IgD-negative memory B cell (primary cell): ENCODE results near the gene PRAME. TPM values are rescaled to one million over a fixed set of nuclear protein-coding genes. Genes with fewer than 3 reads are reported as not detected.
A peak's percentile ranks its signal among the peaks of the same experiment; 100 is the strongest.
"Not testable (repeated sequence)": the region's sequence is repeated elsewhere in the genome, so short reads cannot be mapped to it uniquely, and the experiment has no call there.

Experiments used
- H3K27ac Mint-ChIP-seq, 3 donors: one replicate each; pipeline ENCODE4 v1.8.0; 2020 to 2022; ENCODE audit warnings: mild to moderate bottlenecking in 3 of 3, mixed read lengths in 3 of 3, moderate library complexity in 1 of 3
- H3K27me3 Mint-ChIP-seq: one replicate; pipeline ENCODE4 v1.8.0; 2021; ENCODE audit warnings: mixed read lengths
- H3K36me3 Mint-ChIP-seq: one replicate; pipeline ENCODE4 v1.8.0; 2020; ENCODE audit warnings: mild to moderate bottlenecking, mixed read lengths
- H3K4me1 Mint-ChIP-seq, 3 donors: one replicate each; pipeline ENCODE4 v1.8.0; 2020 to 2022; ENCODE audit warnings: mixed read lengths in 3 of 3, mild to moderate bottlenecking in 1 of 3
- H3K4me3 Mint-ChIP-seq, 4 donors: one replicate each; pipeline ENCODE4 v1.8.0; 2020 to 2022; ENCODE audit warnings: mild to moderate bottlenecking in 4 of 4, mixed read lengths in 4 of 4, moderate library complexity in 3 of 4
- H3K9me3 Mint-ChIP-seq, 3 donors: one replicate each; pipeline ENCODE4 v1.8.0; 2020 to 2021; ENCODE audit warnings: mixed read lengths in 3 of 3, mild to moderate bottlenecking in 1 of 3
- polyA plus RNA-seq: library from polyadenylated mRNA; unstranded; fragments of 300-500 nt; fragmentation: Illumina TruSeq; gene quantifications from one replicate; pipeline ENCODE4 v1.2.3, GENCODE V29; 2021

The PRAME gene
- polyA plus RNA-seq, 1 donor from 2014 or later = not detected

- Mint-ChIP-seq H3K36me3 (no peaks in the 10 kb centered on the region), H3K4me1 (peaks cover 7 to 24% (median 20%) of the 10 kb centered on the region in 3 donors), H3K27ac (no peak overlapping the region), H3K9me3 (no peaks in the 10 kb centered on the region), H3K4me3 (no peak overlapping the region), H3K27me3 (no peaks in the 10 kb centered on the region)
Measured at GRCh38 chr22:22590136-22590891, 31.2 kb upstream of the PRAME start.

- Mint-ChIP-seq H3K27me3 (peaks cover 5% of the 10 kb centered on the region), H3K4me1 (peaks cover 3 to 19% (median 14%) of the 10 kb centered on the region in 3 donors), H3K36me3 (no peaks in the 10 kb centered on the region), H3K4me3 (peak overlapping the region in 1 of 4 donors; percentile 22), H3K9me3 (no peaks in the 10 kb centered on the region), H3K27ac (no peak overlapping the region)
Measured at GRCh38 chr22:22588485-22589164, 29.6 kb upstream of the PRAME start.

GRCh38 chr22:22587577-22588188 lies 28.6 kb upstream of the PRAME start:
- Mint-ChIP-seq H3K4me3 (no peak overlapping the region), H3K27me3 (peaks cover 5% of the 10 kb centered on the region), H3K9me3 (no peaks in the 10 kb centered on the region), H3K27ac (no peak overlapping the region), H3K36me3 (no peaks in the 10 kb centered on the region), H3K4me1 (peaks cover 6 to 19% (median 14%) of the 10 kb centered on the region in 3 donors)

GRCh38 chr22:22584722-22585121 lies 25.7 kb upstream of the PRAME start:
- Mint-ChIP-seq H3K9me3 (no peaks in the 10 kb centered on the region), H3K27ac (no peak overlapping the region), H3K4me3 (no peak overlapping the region), H3K4me1 (peaks cover 6 to 19% (median 18%) of the 10 kb centered on the region in 3 donors), H3K27me3 (peaks cover 5% of the 10 kb centered on the region), H3K36me3 (no peaks in the 10 kb centered on the region)

- no peaks in the 10 kb centered on the region for H3K9me3 Mint-ChIP-seq
- H3K36me3 Mint-ChIP-seq = no peaks in the 10 kb centered on the region
- no peak overlapping the region for H3K4me3 Mint-ChIP-seq
- peaks cover 5% of the 10 kb centered on the region for H3K27me3 Mint-ChIP-seq
- peaks cover 6 to 11% (median 11%) of the 10 kb centered on the region in 3 donors for H3K4me1 Mint-ChIP-seq
- no peak overlapping the region for H3K27ac Mint-ChIP-seq
Measured at GRCh38 chr22:22583030-22583429, 24.0 kb upstream of the PRAME start.

GRCh38 chr22:22581524-22581923 lies 22.5 kb upstream of the PRAME start:
- H3K9me3 Mint-ChIP-seq, H3K27me3 Mint-ChIP-seq, H3K36me3 Mint-ChIP-seq, H3K4me1 Mint-ChIP-seq, H3K27ac Mint-ChIP-seq, H3K4me3 Mint-ChIP-seq: not testable (repeated sequence)

GRCh38 chr22:22579869-22580604 lies 21.0 kb upstream of the PRAME start:
- Mint-ChIP-seq H3K4me1 (peaks cover 0 to 4% (median 3%) of the 10 kb centered on the region in 3 donors), H3K27ac (no peak overlapping the region), H3K4me3 (peak overlapping the region in 1 of 4 donors; percentile 39), H3K27me3 (peaks cover 3% of the 10 kb centered on the region), H3K9me3 (no peaks in the 10 kb centered on the region), H3K36me3 (no peaks in the 10 kb centered on the region)

GRCh38 chr22:22578702-22579424 lies 19.8 kb upstream of the PRAME start:
- Mint-ChIP-seq H3K36me3 (no peaks in the 10 kb centered on the region), H3K4me3 (no peak overlapping the region), H3K4me1 (peaks cover 0 to 4% (median 3%) of the 10 kb centered on the region in 3 donors), H3K27me3 (no peaks in the 10 kb centered on the region), H3K27ac (no peak overlapping the region), H3K9me3 (no peaks in the 10 kb centered on the region)

GRCh38 chr22:22576989-22577427 lies 17.9 kb upstream of the PRAME start:
- no peaks in the 10 kb centered on the region for H3K27me3 Mint-ChIP-seq
- no peak overlapping the region for H3K4me3 Mint-ChIP-seq
- no peaks in the 10 kb centered on the region for H3K36me3 Mint-ChIP-seq
- no peaks in the 10 kb centered on the region for H3K9me3 Mint-ChIP-seq
- peaks cover 0 to 4% (median 0%) of the 10 kb centered on the region in 3 donors for H3K4me1 Mint-ChIP-seq
- H3K27ac Mint-ChIP-seq = no peak overlapping the region

- Mint-ChIP-seq H3K9me3 (no peaks in the 10 kb centered on the region), H3K27ac (no peak overlapping the region), H3K4me3 (no peak overlapping the region), H3K36me3 (no peaks in the 10 kb centered on the region), H3K27me3 (no peaks in the 10 kb centered on the region), H3K4me1 (peaks cover 0 to 4% (median 0%) of the 10 kb centered on the region in 3 donors)
Measured at GRCh38 chr22:22576244-22576988, 17.4 kb upstream of the PRAME start.

GRCh38 chr22:22574361-22574760 lies 15.3 kb upstream of the PRAME start:
- Mint-ChIP-seq H3K27me3 (peaks cover 10% of the 10 kb centered on the region), H3K27ac (no peak overlapping the region), H3K4me3 (no peak overlapping the region), H3K4me1 (no peaks in the 10 kb centered on the region), H3K9me3 (no peaks in the 10 kb centered on the region), H3K36me3 (no peaks in the 10 kb centered on the region)

- Mint-ChIP-seq H3K9me3 (no peaks in the 10 kb centered on the region), H3K4me1 (no peaks in the 10 kb centered on the region), H3K27ac (no peak overlapping the region), H3K4me3 (no peak overlapping the region), H3K27me3 (peaks cover 16% of the 10 kb centered on the region), H3K36me3 (peaks cover 1% of the 10 kb centered on the region)
Measured at GRCh38 chr22:22573047-22573889, 14.2 kb upstream of the PRAME start.

- H3K4me3 Mint-ChIP-seq = no peak overlapping the region
- no peaks in the 10 kb centered on the region for H3K4me1 Mint-ChIP-seq
- peaks cover 1% of the 10 kb centered on the region for H3K36me3 Mint-ChIP-seq
- no peaks in the 10 kb centered on the region for H3K9me3 Mint-ChIP-seq
- peaks cover 16% of the 10 kb centered on the region for H3K27me3 Mint-ChIP-seq
- no peak overlapping the region for H3K27ac Mint-ChIP-seq
Measured at GRCh38 chr22:22571862-22572261, 12.8 kb upstream of the PRAME start.
